ENCODE measurements around the gene ATAD3B. TPM values are rescaled to one million over a fixed set of nuclear protein-coding genes. Genes with fewer than 3 reads are reported as not detected.
A peak's percentile ranks its signal among the peaks of the same experiment; 100 is the strongest.

The ATAD3B gene
- total RNA-seq, 1 experiment from 2014 or later: 63.6 TPM

- ATAC-seq (no peak), DNase-seq (ENCODE audit: low spot score) (no peak)
- Mint-ChIP-seq H3K36me3 (peaks cover 6% of the 10 kb centered on the region), H3K9me3 (peaks cover 5% of the 10 kb centered on the region), H3K4me1 (peaks cover 3% of the 10 kb centered on the region; the same call in 1 of the 2 replicates), H3K27me3 (ENCODE audit: low read depth) (no peaks in the 10 kb centered on the region), H3K4me3 (no peak overlapping the region), H3K27ac (peak overlapping the region; percentile 63)
- TF ChIP-seq CREB1 (CRISPR knock-in tag; IDR thresholded peaks at IDR 0.05): no peak
- TF ChIP-seq GABPB1 (CRISPR knock-in tag; IDR thresholded peaks at IDR 0.05): no peak
- no peak for TF ChIP-seq RELA (CRISPR knock-in tag; IDR thresholded peaks at IDR 0.05; ENCODE audit: borderline replicate concordance)
- no peak for TF ChIP-seq ZNF317 (CRISPR knock-in tag; IDR thresholded peaks at IDR 0.05; ENCODE audit: borderline replicate concordance, low read depth)
- no peak for TF ChIP-seq KAT7 (CRISPR knock-in tag; IDR thresholded peaks at IDR 0.05; ENCODE audit: borderline replicate concordance)
- no peak for TF ChIP-seq E2F4 (CRISPR knock-in tag; IDR thresholded peaks at IDR 0.05; ENCODE audit: borderline replicate concordance, low read depth)
- no peak for TF ChIP-seq ZNF138 (CRISPR knock-in tag; conservative IDR thresholded peaks at IDR 0.05)
- no peak for TF ChIP-seq CTCF (IDR thresholded peaks at IDR 0.05)
- TF ChIP-seq USF2 (CRISPR knock-in tag; IDR thresholded peaks at IDR 0.05): no peak
- no peak for TF ChIP-seq ZBTB21 (CRISPR knock-in tag; IDR thresholded peaks at IDR 0.05; ENCODE audit: borderline replicate concordance)
- ChIA-PET POLR2A (no interaction called here), CTCF (interaction anchor here (0.8 to 1.3 kb wide), 3 partner anchors 16 to 63 kb away, joined by 3 to 4 read pairs (median 3); no protein-coding TSS in a partner anchor)
These were observed 64.7 kb downstream of the ATAD3B start for GRCh38 chr1:1536019-1536937.

DNA sequence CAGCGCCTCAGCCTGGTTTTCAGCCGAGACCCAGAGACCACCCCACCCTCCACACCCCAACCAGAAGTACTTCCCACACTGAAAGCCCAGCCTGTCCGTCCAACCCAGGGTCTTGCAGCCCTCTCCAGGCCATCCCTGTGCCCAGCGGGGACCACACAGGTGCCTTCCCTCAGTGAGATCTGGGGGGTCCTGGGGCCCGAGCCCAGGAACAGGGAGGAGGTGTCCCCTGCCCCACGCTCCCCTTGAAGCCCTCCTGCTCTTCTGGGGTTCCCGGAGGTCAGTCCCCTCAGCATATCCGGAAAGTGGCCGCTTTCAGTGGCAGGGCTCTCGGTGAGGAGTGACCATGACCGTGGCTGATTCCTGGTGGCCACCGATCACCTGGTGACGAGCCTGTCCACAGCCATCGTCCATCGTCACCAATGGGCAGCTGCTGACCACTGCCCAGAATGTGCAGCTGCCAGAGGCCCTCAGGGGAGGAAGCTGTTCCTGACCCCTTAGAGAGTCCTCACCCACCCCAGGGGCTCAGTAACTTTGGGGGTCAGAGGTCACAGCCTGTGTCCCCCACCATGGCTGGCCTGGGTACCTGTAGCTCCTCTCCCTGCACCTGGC, 65.5 kb downstream of the ATAD3B start:
- no peaks in the 10 kb centered on the region for H3K27me3 Mint-ChIP-seq (ENCODE audit: low read depth)
- peaks cover 2% of the 10 kb centered on the region for H3K9me3 Mint-ChIP-seq
- ChIA-PET CTCF (interaction anchor here (1.3 kb wide), 1 partner anchor 62 kb away, joined by 3 read pairs; no protein-coding TSS in a partner anchor), POLR2A (no interaction called here)
- no peak overlapping the region for H3K4me3 Mint-ChIP-seq
- peaks cover 3% of the 10 kb centered on the region; the same call in 1 of the 2 replicates for H3K4me1 Mint-ChIP-seq
- H3K36me3 Mint-ChIP-seq: peaks cover 9% of the 10 kb centered on the region
- DNase-seq (ENCODE audit: low spot score) (no peak), ATAC-seq (no peak)
- peak overlapping the region; percentile 63 for H3K27ac Mint-ChIP-seq
- no peak for TF ChIP-seq ETV6 (CRISPR knock-in tag; IDR thresholded peaks at IDR 0.05)
- no peak for TF ChIP-seq OVOL2 (CRISPR knock-in tag; IDR thresholded peaks at IDR 0.05; ENCODE audit: borderline replicate concordance)
- TF ChIP-seq NR1H2 (CRISPR knock-in tag; IDR thresholded peaks at IDR 0.05): no peak
- no peak for TF ChIP-seq ATF3 (CRISPR knock-in tag; conservative IDR thresholded peaks at IDR 0.05)
- TF ChIP-seq ERG (CRISPR knock-in tag; IDR thresholded peaks at IDR 0.05): no peak
- TF ChIP-seq ATF6 (CRISPR knock-in tag; IDR thresholded peaks at IDR 0.05): no peak
- TF ChIP-seq FOXK1 (CRISPR knock-in tag; IDR thresholded peaks at IDR 0.05): no peak
- no peak for TF ChIP-seq IRF1 (CRISPR knock-in tag; IDR thresholded peaks at IDR 0.05)
- TF ChIP-seq ZNF281 (CRISPR knock-in tag; IDR thresholded peaks at IDR 0.05): no peak
- TF ChIP-seq ZNF232 (CRISPR knock-in tag; IDR thresholded peaks at IDR 0.05): no peak
- no peak for TF ChIP-seq SOX15 (CRISPR knock-in tag; IDR thresholded peaks at IDR 0.05)

Data from WTC11 (cell line).